Epithelial cell of esophagus (primary cell): ENCODE data around the gene SCGB3A1.

Source experiments
- DNase-seq: peaks from one replicate; pipeline ENCODE4 v3.0.0; 2010; ENCODE audit warnings: low read depth
- H3K4me3 ChIP-seq: 2 replicates; pipeline ENCODE4 v1.5.1; 2011; ENCODE audit warnings: mild to moderate bottlenecking, low read length, control low read depth
- TF ChIP-seq, protein P1 (sequence below): IDR thresholded peaks from 2 replicates; pipeline ENCODE4 v1.5.1; 2011; ENCODE audit warnings: low read depth, mild to moderate bottlenecking, low read length, control low read depth, inconsistent platforms; ENCODE audit not compliant: insufficient read depth; ENCODE audit errors: missing control alignments

The SCGB3A1 gene

DNA sequence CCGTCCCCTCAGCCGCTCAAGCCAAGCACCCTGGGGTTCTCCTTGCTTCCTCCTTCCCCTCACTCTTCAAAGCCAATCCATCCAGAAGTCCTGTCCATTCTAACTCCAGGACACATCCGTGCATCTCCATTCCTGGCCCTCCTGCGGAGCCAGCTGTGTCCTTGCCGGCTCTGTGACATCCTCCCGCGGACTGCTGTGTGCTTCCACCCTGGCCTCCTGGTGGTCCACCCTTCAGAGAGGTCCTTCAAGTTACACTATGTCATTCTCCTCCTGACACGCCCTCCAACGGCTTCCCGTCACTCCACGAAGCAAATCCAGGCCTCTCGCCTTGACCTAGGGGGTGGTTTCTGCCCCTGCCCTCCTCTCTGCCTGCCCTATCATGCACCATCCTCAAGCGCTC is 13.0 kb upstream of the SCGB3A1 start:
- DNase-seq = no peak
- TF ChIP-seq, protein P1, sequence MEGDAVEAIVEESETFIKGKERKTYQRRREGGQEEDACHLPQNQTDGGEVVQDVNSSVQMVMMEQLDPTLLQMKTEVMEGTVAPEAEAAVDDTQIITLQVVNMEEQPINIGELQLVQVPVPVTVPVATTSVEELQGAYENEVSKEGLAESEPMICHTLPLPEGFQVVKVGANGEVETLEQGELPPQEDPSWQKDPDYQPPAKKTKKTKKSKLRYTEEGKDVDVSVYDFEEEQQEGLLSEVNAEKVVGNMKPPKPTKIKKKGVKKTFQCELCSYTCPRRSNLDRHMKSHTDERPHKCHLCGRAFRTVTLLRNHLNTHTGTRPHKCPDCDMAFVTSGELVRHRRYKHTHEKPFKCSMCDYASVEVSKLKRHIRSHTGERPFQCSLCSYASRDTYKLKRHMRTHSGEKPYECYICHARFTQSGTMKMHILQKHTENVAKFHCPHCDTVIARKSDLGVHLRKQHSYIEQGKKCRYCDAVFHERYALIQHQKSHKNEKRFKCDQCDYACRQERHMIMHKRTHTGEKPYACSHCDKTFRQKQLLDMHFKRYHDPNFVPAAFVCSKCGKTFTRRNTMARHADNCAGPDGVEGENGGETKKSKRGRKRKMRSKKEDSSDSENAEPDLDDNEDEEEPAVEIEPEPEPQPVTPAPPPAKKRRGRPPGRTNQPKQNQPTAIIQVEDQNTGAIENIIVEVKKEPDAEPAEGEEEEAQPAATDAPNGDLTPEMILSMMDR = no peak
- H3K4me3 ChIP-seq = no peak overlapping the region

GRCh38 chr5:180603076-180603594 is 11.8 kb upstream of the SCGB3A1 start:
- TF ChIP-seq, protein P1 = no peak
- H3K4me3 ChIP-seq = no peak overlapping the region
- DNase-seq = no peak

- DNase-seq = no peak
- no peak overlapping the region for H3K4me3 ChIP-seq
- TF ChIP-seq, protein P1 = no peak
Observed at GRCh38 chr5:180602481-180603075, 11.3 kb upstream of the SCGB3A1 start.

DNA sequence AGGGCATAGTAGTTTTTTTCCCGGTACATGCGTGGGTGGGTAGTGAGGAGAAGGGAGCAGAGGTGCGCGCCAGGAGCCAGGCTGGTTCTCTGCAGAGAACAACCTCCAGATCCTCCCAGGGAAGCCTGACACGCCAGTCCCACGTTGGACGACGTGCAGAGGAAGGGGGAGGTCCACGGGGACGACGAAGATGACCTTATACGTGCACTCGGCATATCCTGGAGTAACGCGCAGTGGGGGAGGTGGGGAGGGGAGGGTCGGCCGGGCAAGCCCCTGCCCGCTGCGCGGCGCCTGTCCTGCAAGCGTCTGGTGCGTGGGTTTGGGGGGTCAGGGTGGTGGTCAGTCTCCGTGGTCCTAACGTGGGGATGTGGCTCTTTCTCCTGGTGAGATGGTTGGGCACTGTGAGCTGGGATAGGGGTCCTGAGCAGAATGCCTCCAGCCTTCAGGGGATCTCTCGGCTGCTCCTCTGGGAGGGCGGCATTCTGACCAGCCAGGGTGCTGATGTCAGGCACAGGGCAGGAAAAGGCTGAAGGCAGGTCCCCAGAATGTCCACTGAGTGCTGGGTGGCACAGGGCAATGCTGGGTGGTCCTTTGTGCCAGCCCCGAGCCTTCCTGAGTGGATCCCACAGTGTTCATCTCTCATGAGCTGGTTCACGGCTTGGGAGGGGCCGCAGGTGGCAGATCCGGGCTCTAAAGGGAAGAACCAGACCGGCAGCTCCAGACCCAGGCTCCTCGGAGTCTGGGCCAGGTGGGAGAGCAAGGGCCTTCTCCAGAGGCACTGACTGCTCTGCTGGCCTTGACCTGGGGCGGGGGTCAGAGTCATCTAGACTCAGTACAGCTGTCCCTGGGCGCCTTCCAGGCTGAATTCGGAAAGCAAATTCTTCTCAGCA is 10.5 kb upstream of the SCGB3A1 start:
- DNase-seq = no peak
- TF ChIP-seq, protein P1 = no peak
- no peak overlapping the region for H3K4me3 ChIP-seq

DNA sequence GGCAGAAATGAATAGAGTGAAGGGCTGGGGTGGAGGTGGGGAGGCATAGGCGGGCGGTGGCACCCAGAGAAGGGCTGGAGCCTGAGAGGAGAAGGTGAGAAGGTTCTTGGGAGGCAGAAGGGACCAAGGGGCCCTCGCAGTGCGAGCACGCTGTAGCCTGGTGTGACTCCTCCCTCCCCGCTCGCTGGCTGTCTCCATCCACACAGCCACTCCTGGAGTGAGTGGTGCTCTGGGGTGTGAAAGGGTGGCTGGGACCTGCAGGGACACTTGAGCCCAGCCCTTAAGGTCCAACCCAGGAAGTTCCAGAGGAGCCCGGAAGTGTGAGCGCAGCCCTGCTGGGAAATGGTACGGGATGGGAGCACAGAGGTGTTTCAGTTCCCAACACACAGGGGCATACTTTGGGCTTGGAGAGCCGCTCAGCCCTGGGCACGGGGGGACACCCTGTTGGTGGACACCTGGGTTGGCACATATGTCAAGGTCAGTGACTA is 9.3 kb upstream of the SCGB3A1 start:
- TF ChIP-seq, protein P1 = no peak
- no peak overlapping the region for H3K4me3 ChIP-seq
- no peak for DNase-seq

GRCh38 chr5:180599981-180600553 is 8.8 kb upstream of the SCGB3A1 start:
- no peak overlapping the region for H3K4me3 ChIP-seq
- TF ChIP-seq, protein P1 = no peak
- no peak for DNase-seq
